ENCODE results near the gene RBMS3.

GRCh38 chr3:29245441-29245840 is 35.4 kb upstream of the RBMS3 start:
- TF ChIP-seq CTCF (conservative IDR thresholded peaks at IDR 0.05; ENCODE audit: low read length) = no peak
- TF ChIP-seq EZH2phosphoT487 (IDR thresholded peaks at IDR 0.05; ENCODE audit: borderline replicate concordance, low read depth, low read length) = no peak

Data from OCI-LY7 (cell line).